Mesothelial cell of epicardium (in vitro differentiated cells): ENCODE measurements around the gene SPOCK2. TPM values are rescaled to one million over a fixed set of nuclear protein-coding genes. Genes with fewer than 3 reads are reported as not detected.

Experiments
- DNase-seq, 2 experiments: peaks; one replicate each; pipeline ENCODE4 v3.0.0; 2021; ENCODE audit warnings: low spot score in 2 of 2; ENCODE audit not compliant: unreplicated experiment in 2 of 2
- H3K27ac Mint-ChIP-seq: 2 replicates; pipeline ENCODE4 v1.8.0; 2021; ENCODE audit warnings: mixed read lengths
- H3K27me3 Mint-ChIP-seq: 2 replicates; pipeline ENCODE4 v1.8.0; 2021; ENCODE audit warnings: low read depth, mixed read lengths
- H3K36me3 Mint-ChIP-seq: 2 replicates; pipeline ENCODE4 v1.8.0; 2021; ENCODE audit warnings: mixed read lengths
- H3K4me1 Mint-ChIP-seq: 2 replicates; pipeline ENCODE4 v1.8.0; 2021; ENCODE audit warnings: mixed read lengths
- H3K4me3 Mint-ChIP-seq: 2 replicates; pipeline ENCODE4 v1.8.0; 2021; ENCODE audit warnings: mild to moderate bottlenecking, moderate library complexity, mixed read lengths
- H3K9me3 Mint-ChIP-seq: 2 replicates; pipeline ENCODE4 v1.8.0; 2021; ENCODE audit warnings: mixed read lengths
- total RNA-seq: library from RNA; stranded (reverse); gene quantifications from 3 replicates; pipeline ENCODE4 v1.2.1, GENCODE V29; 2021
- TF ChIP-seq, protein P1 (sequence below): fragments of 200-600 bp; sonication (generic); IDR thresholded peaks from one replicate; pipeline ENCODE4 v1.5.0; 2021; ENCODE audit warnings: antibody characterized with exemption; ENCODE audit not compliant: unreplicated experiment

SPOCK2 gene
- total RNA-seq, 1 donor from 2014 or later, result 28.5 TPM

DNA sequence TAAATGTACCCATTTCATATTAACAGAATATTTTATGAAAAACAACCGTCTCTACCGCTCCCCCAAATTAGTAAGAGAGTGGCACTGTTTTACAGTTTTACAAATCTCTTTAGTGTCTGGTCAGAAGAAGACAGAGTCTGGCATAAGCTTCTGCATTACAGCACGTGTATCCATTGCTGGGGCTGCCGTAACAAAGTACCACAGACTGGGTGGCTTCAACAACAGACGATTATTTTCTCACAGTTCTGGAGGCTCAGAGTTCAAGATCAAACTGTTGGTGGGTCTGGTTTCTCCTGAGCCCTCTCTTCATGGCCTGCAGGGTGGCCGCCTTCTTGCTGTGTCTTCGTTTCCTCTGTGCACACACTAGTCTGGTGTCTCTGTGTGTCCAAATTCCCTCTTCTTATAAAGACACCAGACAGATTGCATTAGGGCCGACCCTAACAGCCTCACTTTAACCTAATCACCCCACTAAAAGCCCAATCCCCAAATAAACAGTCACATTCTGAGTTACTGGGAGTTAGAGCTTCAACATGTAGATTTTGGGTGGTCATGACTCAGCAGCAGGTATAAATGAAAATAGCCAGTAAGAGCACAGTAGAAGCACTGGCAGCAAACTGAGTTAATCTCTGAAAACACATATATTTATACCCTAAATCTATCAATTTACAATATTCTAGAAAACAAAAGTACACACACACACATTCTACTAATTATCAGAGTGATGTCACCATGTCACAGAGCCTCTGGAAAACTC lies 4.0 kb upstream of the SPOCK2 start:
- DNase-seq, result no peak
- no peak overlapping the region for H3K27ac Mint-ChIP-seq
- peaks cover 9% of the 10 kb centered on the region for H3K36me3 Mint-ChIP-seq
- H3K27me3 Mint-ChIP-seq, result peaks cover 30% of the 10 kb centered on the region
- TF ChIP-seq, protein P1, sequence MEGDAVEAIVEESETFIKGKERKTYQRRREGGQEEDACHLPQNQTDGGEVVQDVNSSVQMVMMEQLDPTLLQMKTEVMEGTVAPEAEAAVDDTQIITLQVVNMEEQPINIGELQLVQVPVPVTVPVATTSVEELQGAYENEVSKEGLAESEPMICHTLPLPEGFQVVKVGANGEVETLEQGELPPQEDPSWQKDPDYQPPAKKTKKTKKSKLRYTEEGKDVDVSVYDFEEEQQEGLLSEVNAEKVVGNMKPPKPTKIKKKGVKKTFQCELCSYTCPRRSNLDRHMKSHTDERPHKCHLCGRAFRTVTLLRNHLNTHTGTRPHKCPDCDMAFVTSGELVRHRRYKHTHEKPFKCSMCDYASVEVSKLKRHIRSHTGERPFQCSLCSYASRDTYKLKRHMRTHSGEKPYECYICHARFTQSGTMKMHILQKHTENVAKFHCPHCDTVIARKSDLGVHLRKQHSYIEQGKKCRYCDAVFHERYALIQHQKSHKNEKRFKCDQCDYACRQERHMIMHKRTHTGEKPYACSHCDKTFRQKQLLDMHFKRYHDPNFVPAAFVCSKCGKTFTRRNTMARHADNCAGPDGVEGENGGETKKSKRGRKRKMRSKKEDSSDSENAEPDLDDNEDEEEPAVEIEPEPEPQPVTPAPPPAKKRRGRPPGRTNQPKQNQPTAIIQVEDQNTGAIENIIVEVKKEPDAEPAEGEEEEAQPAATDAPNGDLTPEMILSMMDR, result no peak
- H3K4me3 Mint-ChIP-seq, result no peak overlapping the region
- H3K9me3 Mint-ChIP-seq, result no peaks in the 10 kb centered on the region
- H3K4me1 Mint-ChIP-seq, result peaks cover 26% of the 10 kb centered on the region

GRCh38 chr10:72090326-72090725 lies 2.0 kb upstream of the SPOCK2 start:
- no peak for DNase-seq
- Mint-ChIP-seq H3K27ac (no peak overlapping the region), H3K27me3 (peaks cover 48% of the 10 kb centered on the region), H3K4me1 (peaks cover 28% of the 10 kb centered on the region), H3K4me3 (no peak overlapping the region), H3K36me3 (peaks cover 3% of the 10 kb centered on the region), H3K9me3 (no peaks in the 10 kb centered on the region)
- TF ChIP-seq, protein P1, result no peak

DNA sequence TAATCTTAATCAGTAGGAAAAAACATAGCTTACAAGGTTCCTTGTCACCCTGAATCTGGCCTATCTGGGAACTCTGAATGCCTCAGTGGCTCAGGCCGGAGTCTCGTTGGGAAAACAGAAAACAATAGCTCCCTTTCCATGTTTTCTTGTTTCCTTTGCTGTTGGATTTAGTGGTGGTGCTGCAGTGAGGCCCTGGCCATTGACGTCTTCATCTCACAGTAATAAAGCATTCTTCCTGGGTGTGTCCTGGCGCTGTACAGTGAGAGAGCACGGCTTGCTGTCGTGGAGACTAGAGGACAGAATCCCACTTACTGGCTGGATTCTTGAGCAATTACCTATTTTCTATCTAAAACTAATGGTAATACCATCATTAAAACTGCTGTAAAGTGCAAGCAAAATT lies 1.3 kb upstream of the SPOCK2 start:
- H3K27ac Mint-ChIP-seq, result no peak overlapping the region
- H3K27me3 Mint-ChIP-seq, result peaks cover 55% of the 10 kb centered on the region
- TF ChIP-seq, protein P1, result no peak
- H3K4me3 Mint-ChIP-seq, result no peak overlapping the region
- peaks cover 28% of the 10 kb centered on the region for H3K4me1 Mint-ChIP-seq
- DNase-seq, result no peak
- H3K9me3 Mint-ChIP-seq, result no peaks in the 10 kb centered on the region
- H3K36me3 Mint-ChIP-seq, result peaks cover 1% of the 10 kb centered on the region

DNA sequence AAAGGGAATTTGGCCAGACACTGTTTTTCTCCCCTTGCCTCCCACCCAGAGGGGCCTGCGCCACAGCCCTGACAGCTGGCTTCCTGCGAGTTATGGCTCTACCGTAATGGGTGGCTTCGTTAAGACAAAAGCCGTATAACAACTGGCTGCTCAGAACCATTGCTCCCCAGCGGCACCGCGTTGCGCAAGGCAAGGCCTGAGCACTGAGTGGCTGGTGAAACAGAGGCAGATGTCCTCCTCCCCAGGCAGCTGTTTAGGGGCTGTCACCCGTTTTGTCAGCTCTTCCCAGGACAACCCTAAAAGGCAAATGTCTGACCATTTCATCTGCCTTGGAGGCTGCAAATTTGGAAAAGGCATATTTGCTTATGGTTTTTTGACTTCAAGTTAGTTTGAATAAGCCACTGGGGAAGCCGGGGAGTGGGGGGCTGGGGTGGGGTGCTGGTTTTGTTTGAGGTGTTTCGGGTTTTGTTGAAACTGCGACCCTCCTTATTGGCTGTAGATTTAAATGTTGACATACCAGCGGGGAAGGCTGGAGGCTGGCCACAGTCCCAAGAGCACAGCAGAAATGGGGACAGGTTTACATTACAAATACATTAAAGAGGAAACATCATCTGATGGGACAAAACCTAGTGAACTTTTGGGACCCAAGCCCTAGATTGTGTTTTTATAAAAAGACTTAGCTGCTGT lies 681 bp upstream of the SPOCK2 start:
- no peak for DNase-seq
- TF ChIP-seq, protein P1, result no peak
- Mint-ChIP-seq H3K36me3 (no peaks in the 10 kb centered on the region), H3K4me1 (peaks cover 28% of the 10 kb centered on the region), H3K27ac (no peak overlapping the region), H3K9me3 (no peaks in the 10 kb centered on the region), H3K4me3 (peak overlapping the region; percentile 77), H3K27me3 (peaks cover 57% of the 10 kb centered on the region)

GRCh38 chr10:72087392-72087968 lies 871 bp downstream of the SPOCK2 start:
- Mint-ChIP-seq H3K4me3 (peak overlapping the region; percentile 67), H3K36me3 (no peaks in the 10 kb centered on the region), H3K9me3 (no peaks in the 10 kb centered on the region), H3K27me3 (peaks cover 61% of the 10 kb centered on the region), H3K27ac (no peak overlapping the region), H3K4me1 (peaks cover 28% of the 10 kb centered on the region)
- TF ChIP-seq, protein P1, result no peak
- DNase-seq, result no peak
